HepG2 (cell line): ENCODE results near the gene USP5. TPM values are rescaled to one million over a fixed set of nuclear protein-coding genes. Genes with fewer than 3 reads are reported as not detected.

ENCODE experiments used
- AHDC1 ChIP-seq: sonication (generic); formaldehyde crosslinking; IDR thresholded peaks from 2 replicates; pipeline ENCODE4 v1.5.1; 2020; ENCODE audit warnings: mild to moderate bottlenecking, missing genetic modification reagents, borderline replicate concordance
- ATF6 ChIP-seq: sonication (generic); formaldehyde crosslinking; conservative IDR thresholded peaks from 2 replicates; pipeline ENCODE4 v1.4.0; 2020; ENCODE audit warnings: missing genetic modification reagents
- HIC2 ChIP-seq: sonication (generic); formaldehyde crosslinking; IDR thresholded peaks from 2 replicates; pipeline ENCODE4 v1.9.0; 2022; ENCODE audit warnings: low read depth, missing genetic modification reagents
- LBX2 ChIP-seq: sonication (generic); formaldehyde crosslinking; IDR thresholded peaks from 2 replicates; pipeline ENCODE4 v1.5.0; 2020; ENCODE audit warnings: missing genetic modification reagents, mild to moderate bottlenecking, borderline replicate concordance
- SAFB2 ChIP-seq: sonication (generic); formaldehyde crosslinking; IDR thresholded peaks from 2 replicates; pipeline ENCODE4 v1.5.1; 2020; ENCODE audit warnings: missing genetic modification reagents, low read depth, mild to moderate bottlenecking, borderline replicate concordance
- SOX13 ChIP-seq, 3 experiments: fragments of 450-650 bp in 1 of 3; sonication (generic) in 1 of 3; formaldehyde crosslinking in 1 of 3; IDR thresholded peaks in 2 of 3; conservative IDR thresholded peaks in 1 of 3; 2 replicates each; pipeline versions ENCODE4 v1.5.0 to v1.6.1; 2016 to 2020; ENCODE audit warnings: antibody characterized with exemption in 1 of 3, mild to moderate bottlenecking in 1 of 3, missing compliant biosample characterization in 1 of 3, missing genetic modification reagents in 1 of 3, moderate library complexity in 1 of 3
- TFAP4 ChIP-seq: sonication (generic); IDR thresholded peaks from 2 replicates; pipeline ENCODE4 v1.6.1; 2016; ENCODE audit warnings: low read depth, borderline replicate concordance
- ZFP37 ChIP-seq: sonication (generic); formaldehyde crosslinking; IDR thresholded peaks from 2 replicates; pipeline ENCODE4 v1.4.0; 2020; ENCODE audit warnings: missing genetic modification reagents, borderline replicate concordance
- ZFP91 ChIP-seq: sonication (generic); formaldehyde crosslinking; IDR thresholded peaks from 2 replicates; pipeline ENCODE4 v1.9.0; 2022; ENCODE audit warnings: missing genetic modification reagents, mild to moderate bottlenecking, borderline replicate concordance
- ZMAT3 ChIP-seq: sonication (generic); formaldehyde crosslinking; conservative IDR thresholded peaks from 2 replicates; pipeline ENCODE4 v1.7.0; 2021; ENCODE audit warnings: missing genetic modification reagents
- ZNF484 ChIP-seq: sonication (generic); formaldehyde crosslinking; IDR thresholded peaks from 2 replicates; pipeline ENCODE4 v1.5.1; 2020; ENCODE audit warnings: mild to moderate bottlenecking, low read depth, missing genetic modification reagents, borderline replicate concordance
- ZNF788 ChIP-seq: sonication (generic); formaldehyde crosslinking; IDR thresholded peaks from 2 replicates; pipeline ENCODE4 v1.5.0; 2020; ENCODE audit warnings: mild to moderate bottlenecking, missing genetic modification reagents, borderline replicate concordance
- polyA plus RNA-seq, 8 experiments: library from polyadenylated mRNA; depleted of rRNA in 3 of 8; stranded (reverse) in 7 of 8; unstranded in 1 of 8; fragments of >200 nt; fragmentation: Illumina TruSeq in 4 of 8; extraction: Trizol in 4 of 8; gene quantifications; 2 replicates each; pipeline versions ENCODE4 v1.2.1 to v1.2.3, GENCODE V29; 2011 to 2016; ENCODE audit warnings: low read depth in 4 of 8, missing spikeins in 1 of 8, mixed read lengths in 1 of 8; ENCODE audit not compliant: insufficient read depth in 1 of 8
- total RNA-seq, 5 experiments: library from RNA; depleted of rRNA; stranded (reverse); fragments of >200 nt; fragmentation: Illumina TruSeq; extraction: Trizol; gene quantifications; 2 replicates each; pipeline ENCODE4 v1.2.3, GENCODE V29; 2016; ENCODE audit warnings: low read depth in 1 of 5

USP5 gene
- total and polyA plus RNA-seq, 2 of the 13 experiments (the other 11 are each of a cell fraction or from before 2014, with no cell fraction given), result 39.6 to 56.0 TPM

GRCh38 chr12:6867413-6868210, 15.7 kb downstream of the USP5 start, which contains the start of gene TPI1 (continued):
- TF ChIP-seq ATF6 (CRISPR knock-in tag) (peak; percentile 87; the same call in 1 of the 2 replicates), TFAP4 (no peak), HIC2 (no peak), ZFP91 (no peak; the same call in 1 of the 2 replicates), LBX2 (CRISPR knock-in tag) (no peak), SOX13 (IDR thresholded peaks at IDR 0.05) (0 out of 2 replicates have a peak, but pooled peaks have one; percentile 23), SOX13 (CRISPR knock-in tag; conservative IDR thresholded peaks at IDR 0.05 in 1 of 2, IDR thresholded peaks at IDR 0.05 in 1 of 2) (no peak; a peak in 1 of 4 replicates), ZNF788 (CRISPR knock-in tag) (no peak), ZMAT3 (CRISPR knock-in tag) (peak; percentile 91), AHDC1 (no peak), SAFB2 (CRISPR knock-in tag) (no peak; the same call in 1 of the 2 replicates), ZNF484 (peak; percentile 55; the same call in 1 of the 2 replicates), ZFP37 (CRISPR knock-in tag) (no peak)
